D341Med (cell line): Measurements from ENCODE around the gene ESRRB.

Source experiments
- DNase-seq: peaks from one replicate; pipeline ENCODE4 v3.0.0; 2012; ENCODE audit warnings: low spot score

The ESRRB gene

DNA sequence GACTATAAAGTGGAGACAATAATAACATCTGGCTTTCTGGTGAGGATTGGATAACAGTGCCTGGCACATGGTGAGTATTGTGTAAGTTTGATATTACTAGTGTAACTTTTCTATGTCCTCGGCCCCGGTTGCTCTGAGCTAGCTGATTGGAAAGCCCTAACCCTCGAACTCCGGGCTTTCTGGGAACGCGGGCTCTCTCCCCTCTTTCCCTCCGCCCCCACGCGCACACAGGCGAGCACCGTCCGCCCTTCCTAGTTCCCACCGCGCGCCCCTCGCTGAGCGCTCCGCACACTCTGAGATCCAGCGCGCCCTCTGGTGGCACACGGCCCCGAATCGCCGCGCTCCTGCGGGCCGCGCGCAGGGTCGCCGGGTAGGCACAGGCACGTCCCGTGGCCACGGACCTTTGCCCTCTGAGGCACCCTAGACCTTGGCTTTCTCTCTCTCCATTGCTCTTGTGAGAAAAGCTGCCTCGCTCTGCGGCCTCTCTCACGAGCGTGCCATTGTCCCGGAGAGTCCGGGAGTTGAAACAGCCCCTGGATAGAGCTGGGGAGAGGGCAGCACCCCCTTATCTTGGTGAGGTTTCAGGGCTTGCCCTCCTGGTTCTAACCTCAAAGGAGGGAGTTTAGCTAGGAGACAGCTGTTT is 23.2 kb upstream of the ESRRB start:
- peak; percentile 92 for DNase-seq

DNA sequence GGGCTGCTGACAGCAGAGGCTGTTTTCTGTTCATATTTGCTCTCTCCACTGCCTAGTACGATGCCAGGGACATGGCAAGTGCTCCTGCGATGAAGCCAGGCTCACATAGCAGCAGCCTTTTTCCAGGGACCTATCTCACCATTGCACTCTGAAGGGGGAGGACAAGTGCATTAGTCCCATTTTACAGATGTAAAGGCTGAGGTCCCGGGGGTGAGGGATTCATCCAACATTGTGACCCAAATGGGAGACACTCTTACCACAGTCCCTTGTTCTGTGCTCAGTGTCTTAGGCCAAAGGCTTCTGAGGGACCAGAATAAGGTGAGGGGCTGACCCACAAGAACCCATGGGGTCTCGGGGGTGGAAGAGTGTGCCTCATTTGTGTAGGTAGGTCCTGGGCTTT is 21.6 kb upstream of the ESRRB start:
- no peak for DNase-seq

DNA sequence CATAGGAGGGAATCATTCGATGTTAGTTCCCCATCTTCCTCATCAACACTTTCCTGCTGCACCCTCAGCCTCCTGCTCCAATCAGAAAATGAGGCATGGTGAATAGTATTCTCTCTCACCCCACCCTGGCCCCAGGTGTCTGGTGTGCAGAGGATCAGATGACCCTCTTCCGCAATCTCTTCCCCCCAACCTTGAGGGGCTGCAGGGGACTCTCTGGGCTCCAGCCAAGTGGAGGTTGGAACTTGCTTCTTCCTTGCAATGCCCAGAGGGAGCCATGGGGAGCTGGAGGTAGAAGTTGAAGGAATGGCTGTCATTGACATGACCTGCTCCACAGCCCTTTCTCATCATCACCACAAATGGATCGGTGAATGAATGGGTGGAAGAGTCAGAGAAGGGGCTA is 20.2 kb upstream of the ESRRB start:
- DNase-seq: no peak

DNA sequence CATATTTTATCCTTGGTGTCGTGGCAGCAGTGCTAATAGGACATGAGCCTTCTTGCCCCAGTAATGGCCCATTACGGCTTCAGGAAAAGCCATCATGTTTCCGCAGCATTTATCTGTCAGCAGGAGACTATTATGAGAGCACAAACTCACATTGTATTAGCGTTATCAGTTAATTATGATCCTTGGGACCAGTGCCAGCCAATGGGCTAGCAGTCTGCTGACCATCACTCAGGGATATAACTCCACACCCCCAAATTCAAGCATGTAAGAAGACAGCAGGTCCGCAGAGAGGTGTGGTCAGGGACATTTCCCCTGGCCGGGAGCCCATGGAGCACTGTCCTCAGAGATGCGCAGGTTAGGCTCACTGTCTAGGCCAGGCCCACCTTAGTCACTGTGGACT is 4.9 kb upstream of the ESRRB start:
- DNase-seq: no peak

DNA sequence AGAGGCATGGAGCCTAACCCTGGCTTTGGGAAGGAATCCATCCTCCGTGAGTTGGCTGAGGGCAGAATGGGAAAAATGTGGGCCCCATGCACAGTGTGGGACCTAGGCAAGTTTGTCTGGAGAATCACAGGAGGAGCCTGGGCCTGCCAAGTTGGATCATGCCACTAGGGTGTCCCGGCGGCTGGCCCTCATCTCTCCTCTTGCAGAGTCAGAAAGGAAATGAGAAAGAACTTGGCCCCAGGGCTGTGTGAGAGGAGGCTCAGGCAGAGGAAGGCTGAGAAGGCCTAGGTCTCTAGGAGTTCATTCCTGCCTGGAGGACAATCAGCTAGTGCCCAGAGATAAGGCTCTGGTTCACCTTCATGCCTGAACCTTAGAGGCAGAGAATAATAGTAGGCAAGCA is 2.5 kb upstream of the ESRRB start:
- no peak for DNase-seq

- no peak for DNase-seq
Observed at GRCh38 chr14:76375484-76375883, 453 bp upstream of the ESRRB start.

DNA sequence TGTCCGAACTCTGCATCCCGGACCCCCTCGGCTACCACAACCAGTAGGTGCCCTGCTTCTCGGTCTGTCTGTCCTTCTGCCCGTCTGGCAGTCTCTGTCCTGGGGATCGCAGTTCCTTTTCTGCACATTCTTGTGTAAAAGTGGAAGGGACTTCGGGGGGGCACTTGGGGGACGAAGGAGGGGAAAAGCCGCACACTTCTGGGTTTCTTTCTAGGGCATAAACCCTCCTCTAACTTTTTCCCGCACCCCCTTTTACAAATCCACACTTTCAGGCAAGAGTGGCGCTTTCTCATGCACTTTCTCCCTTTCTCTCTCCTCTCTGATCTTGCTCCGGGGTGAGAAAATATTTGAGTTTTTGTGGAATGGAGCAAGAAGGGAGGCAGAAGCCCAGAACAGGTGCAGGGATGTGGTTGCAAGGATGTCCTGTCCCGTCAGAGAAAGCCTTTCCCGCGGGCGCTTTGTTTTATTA is 506 bp downstream of the ESRRB start:
- DNase-seq: no peak

- DNase-seq: peak; percentile 46
Observed at GRCh38 chr14:76376878-76377734, 1.2 kb downstream of the ESRRB start.

DNA sequence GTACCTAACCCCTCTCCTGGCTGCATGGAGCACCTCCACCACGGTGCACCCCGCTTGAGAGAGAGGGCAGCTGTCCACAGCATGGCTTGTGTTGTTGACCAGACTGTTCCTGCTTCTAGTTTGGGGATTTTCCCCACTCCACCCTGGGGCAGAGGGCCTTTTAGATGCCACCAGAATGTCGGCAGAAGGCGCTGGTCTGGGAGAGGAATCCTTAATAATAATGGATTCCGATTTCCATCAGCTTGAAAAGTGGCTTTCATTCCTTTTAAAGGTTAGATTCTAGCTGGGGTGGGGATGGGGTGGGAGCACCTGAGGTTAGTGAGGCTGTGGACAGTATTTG is 1.8 kb downstream of the ESRRB start:
- no peak for DNase-seq

DNA sequence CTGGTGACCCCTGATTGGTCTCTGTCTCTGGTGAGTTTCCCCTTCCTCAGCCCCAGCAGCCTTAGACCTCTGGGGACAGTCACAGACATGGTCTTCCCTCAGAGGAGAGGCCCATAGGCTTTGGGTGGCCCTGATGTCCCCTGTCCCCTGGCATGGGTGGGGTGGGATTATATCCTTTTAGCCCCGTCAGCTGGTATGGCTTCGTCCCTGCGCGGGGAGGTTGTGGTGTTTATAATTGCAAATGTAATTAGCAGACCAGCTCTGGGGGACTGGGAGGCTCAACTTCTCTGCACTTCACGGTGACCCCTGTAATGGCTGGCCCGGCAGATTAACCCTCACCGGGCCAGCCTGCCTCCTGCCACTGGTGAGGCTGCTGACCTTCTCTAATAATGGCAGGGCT is 5.1 kb downstream of the ESRRB start:
- DNase-seq: no peak

DNA sequence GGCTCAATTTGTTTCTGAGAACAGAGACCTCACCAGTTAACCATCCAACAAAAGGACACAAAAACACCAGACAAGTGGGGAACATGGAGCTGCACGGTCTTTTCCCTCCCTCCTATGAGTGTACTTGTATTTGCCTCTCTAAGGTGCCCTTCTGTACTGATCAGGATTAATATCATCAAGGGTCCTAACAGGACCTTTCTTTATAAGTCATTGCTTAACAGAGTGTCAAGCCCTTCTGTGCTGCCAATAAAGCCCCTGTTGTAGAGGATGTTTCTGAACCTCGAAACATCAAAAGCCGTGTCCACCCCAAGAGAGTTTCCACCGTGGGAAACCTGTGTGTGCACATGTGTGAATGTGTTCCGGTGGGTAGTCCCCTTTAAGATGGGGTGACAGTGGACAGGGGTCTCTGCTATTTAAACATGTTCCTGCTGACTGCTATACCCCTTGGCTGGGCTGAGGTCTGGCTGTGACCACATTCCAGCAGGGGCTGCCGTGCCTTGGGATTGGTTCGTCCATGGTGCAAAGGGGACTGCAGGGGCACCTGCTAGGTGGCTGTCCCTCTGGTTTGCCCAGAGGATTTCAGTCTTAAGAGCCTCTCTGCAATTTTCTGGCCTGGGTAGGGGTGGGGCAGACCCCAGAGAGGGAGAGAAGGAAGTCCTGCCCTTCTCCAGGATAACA is 6.0 kb downstream of the ESRRB start:
- DNase-seq: no peak

DNA sequence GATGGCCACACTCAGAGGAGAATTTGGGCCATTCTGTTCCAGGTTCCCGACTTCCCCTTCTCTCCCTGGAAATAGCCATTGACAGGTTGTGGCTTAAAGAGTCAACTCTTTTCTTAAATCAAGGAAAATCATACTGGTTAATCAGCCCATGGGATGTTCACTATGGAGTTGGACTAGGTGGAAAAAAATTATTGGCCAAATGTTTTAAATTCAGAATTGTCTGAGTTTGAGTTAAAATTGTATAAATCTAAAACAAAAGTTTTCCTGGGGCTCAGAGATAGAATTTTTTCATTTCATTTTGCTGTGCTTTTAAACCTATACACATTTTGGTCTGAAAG is 6.5 kb downstream of the ESRRB start:
- DNase-seq: no peak

DNA sequence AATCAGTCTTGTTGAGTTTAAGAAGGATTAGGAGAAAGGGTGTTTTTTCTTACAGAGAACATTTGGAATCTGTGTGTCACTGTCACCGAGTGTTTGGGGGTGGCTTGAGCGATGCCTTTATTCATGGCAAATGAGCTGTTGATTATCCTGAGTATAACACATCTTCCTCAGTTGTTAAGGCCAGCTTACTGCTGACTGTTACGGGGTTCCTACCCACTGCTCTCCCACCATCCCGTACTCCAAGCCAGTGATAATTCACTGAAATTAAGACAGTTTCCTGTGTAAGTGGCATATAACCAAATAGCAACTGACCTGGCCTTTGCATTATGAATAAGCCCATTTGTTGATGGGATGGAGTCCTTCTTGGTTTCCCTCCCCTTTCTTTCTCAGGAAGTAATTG is 9.5 kb downstream of the ESRRB start:
- no peak for DNase-seq

DNA sequence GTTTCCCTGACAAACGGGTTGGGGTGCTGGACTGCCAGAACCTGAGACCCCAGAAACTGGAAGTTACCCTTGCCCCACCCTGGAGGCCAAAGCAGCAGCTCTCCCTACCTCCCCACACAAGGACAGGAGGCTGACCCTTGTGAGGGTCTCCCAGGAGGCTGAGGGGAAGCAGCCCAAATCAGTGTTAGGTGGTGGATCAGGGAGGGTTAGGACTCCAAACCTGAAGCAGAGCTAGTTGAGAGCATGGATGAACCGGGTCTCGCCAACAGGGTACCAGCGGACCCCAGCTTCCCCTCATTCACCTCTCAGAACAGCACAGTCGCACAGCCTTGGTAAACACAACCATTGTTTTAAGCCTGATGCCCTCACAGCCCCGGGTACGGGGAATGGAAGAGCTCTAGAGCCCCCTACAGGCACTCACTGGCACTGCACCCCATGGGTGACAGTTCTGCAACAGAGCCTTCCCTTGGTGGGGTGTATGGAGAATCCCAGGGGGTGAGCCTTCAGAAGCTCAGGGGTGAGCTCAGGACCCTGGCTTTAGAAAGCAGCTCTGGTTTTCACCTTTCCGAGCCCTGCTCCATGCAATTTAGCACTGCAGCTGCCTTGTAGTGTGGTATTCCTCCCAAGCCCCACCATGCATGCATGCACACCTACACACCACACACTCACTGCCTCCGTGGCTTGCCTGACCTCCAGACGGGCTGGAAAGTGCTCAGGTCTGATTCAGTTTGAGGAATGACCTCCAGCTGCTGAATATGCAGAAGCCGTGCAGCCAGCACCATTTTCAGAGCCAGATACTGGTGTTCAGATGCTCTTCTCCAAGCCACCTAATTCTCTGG is 11.2 kb downstream of the ESRRB start:
- peak; percentile 88 for DNase-seq

- no peak for DNase-seq
Observed at GRCh38 chr14:76389841-76390240, 13.9 kb downstream of the ESRRB start.

DNA sequence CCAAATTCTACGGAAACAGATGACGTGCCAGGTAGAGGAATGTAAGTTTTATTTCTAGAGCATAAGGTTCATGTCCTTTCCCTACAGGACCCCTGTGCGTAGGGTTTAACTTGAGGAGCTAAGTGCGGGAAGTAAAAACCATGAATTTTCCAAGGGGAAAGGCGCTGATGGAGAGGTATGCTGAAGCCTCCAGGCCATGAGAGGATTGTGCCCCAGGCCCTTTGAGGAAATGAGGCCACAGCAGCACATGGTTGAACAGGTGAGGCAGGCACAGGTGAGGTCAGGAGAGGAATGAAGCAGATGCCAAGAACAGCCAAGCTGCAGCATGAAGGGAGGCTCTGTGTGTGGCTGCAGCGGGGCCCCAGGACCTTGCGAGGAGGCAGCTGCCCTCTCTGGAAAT is 14.7 kb downstream of the ESRRB start:
- DNase-seq: no peak

- no peak for DNase-seq
Observed at GRCh38 chr14:76391981-76392690, 16.2 kb downstream of the ESRRB start.

- DNase-seq: no peak
Observed at GRCh38 chr14:76394569-76394968, 18.6 kb downstream of the ESRRB start.

DNA sequence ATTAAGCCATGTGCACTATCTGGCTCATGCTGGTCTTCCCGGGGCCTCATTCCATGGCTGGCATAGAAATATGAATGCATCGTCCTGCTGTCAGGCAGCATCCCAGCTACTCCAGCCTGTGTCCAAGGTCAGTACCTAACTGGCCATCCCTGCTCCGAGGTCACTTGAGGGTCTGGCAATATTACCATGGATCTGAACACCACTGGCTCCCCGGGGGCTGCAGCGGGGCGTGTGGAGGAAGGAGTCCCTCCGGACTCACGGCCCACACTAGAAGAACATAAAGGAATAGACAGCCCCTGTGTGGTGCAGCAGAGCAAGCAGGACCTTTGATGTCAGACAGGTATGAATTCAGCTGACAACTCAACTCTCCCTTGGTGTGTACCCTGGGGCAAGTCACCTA is 19.2 kb downstream of the ESRRB start:
- no peak for DNase-seq

DNA sequence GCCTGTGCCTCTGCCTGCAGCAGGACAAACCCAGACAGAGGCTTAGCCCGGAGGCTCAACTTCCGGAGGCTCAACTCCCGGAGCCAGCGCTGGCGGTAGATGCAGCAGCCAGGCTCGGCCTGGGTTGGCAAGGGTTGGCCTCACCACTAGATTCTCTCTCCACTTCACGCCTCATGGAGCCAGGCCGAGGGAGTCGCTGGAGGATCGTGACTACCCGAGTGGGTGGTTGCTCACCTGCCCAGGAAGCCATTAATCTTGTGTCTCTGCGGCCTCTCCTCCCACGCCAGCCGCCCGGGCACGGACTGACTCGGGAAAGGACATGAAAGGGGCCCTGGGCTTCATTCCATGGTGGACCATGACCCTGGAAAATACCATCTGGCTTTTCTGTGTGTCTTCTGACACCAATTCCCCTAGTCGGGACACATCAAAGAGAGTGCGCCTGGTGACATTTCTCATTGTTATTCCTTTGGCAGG is 20.8 kb downstream of the ESRRB start:
- DNase-seq: no peak

GRCh38 chr14:76405627-76406026 is 29.7 kb downstream of the ESRRB start:
- DNase-seq: no peak
